K562 (cell line): ENCODE data around the gene MLLT11. TPM values are rescaled to one million over a fixed set of nuclear protein-coding genes. Genes with fewer than 3 reads are reported as not detected.

Experiments
- CBX8 ChIP-seq: fragments of 200-600 bp; sonication (generic); IDR thresholded peaks from 2 replicates; pipeline ENCODE4 v1.6.1; 2012; ENCODE audit warnings: borderline replicate concordance, mixed run types, low read depth, mild to moderate bottlenecking, moderate library complexity, mixed read lengths, low read length, control low read depth, inconsistent platforms; ENCODE audit not compliant: poor library complexity, severe bottlenecking; ENCODE audit errors: extremely low read depth
- ELF2 ChIP-seq: fragments of 250-450 bp; sonication (Bioruptor Pico); IDR thresholded peaks from 2 replicates; pipeline ENCODE4 v1.5.0; 2021; ENCODE audit warnings: mild to moderate bottlenecking
- EP300 ChIP-seq: IDR thresholded peaks from 2 replicates; pipeline ENCODE4 v1.6.1; 2012; ENCODE audit warnings: low read length, improper control_type of control experiment
- FOS ChIP-seq: IDR thresholded peaks from 3 replicates; pipeline ENCODE4 v1.6.1; 2011; ENCODE audit not compliant: insufficient read length; ENCODE audit errors: extremely low read depth
- GABPA ChIP-seq: fragments of 200-800 bp; sonication (Bioruptor generic); conservative IDR thresholded peaks from 2 replicates; pipeline ENCODE4 v1.6.1; 2016; ENCODE audit warnings: low read depth, missing genetic modification characterization, missing compliant biosample characterization
- GTF2E2 ChIP-seq: fragments of 200-800 bp; sonication (Bioruptor generic); IDR thresholded peaks from 2 replicates; pipeline ENCODE4 v1.6.1; 2016; ENCODE audit warnings: missing genetic modification characterization, missing compliant biosample characterization
- KAT7 ChIP-seq: sonication (generic); formaldehyde crosslinking; IDR thresholded peaks from 2 replicates; pipeline ENCODE4 v1.8.0; 2022; ENCODE audit warnings: missing genetic modification reagents, mild to moderate bottlenecking, borderline replicate concordance
- NR2C1 ChIP-seq, 2 experiments: fragments of 450-650 bp; IDR thresholded peaks; 2 replicates each; pipeline ENCODE4 v1.6.1; 2017; ENCODE audit warnings: mild to moderate bottlenecking in 2 of 2, antibody characterized with exemption in 1 of 2, inconsistent platforms in 1 of 2, missing compliant biosample characterization in 1 of 2, missing genetic modification characterization in 1 of 2
- PCBP1 ChIP-seq: fragments of 200-400 bp; formaldehyde crosslinking; IDR thresholded peaks from 2 replicates; pipeline ENCODE4 v1.6.1; 2018; ENCODE audit warnings: mild to moderate bottlenecking, low read depth, low read length; ENCODE audit not compliant: poor library complexity, severe bottlenecking
- PHB2 ChIP-seq: fragments of 450-650 bp; IDR thresholded peaks from 2 replicates; pipeline ENCODE4 v1.6.1; 2017; ENCODE audit warnings: low read depth
- SMC3 ChIP-seq: conservative IDR thresholded peaks from 2 replicates; pipeline ENCODE4 v1.6.1; 2011; ENCODE audit warnings: low read depth, low read length, improper control_type of control experiment; ENCODE audit not compliant: insufficient read depth
- SREBF1 ChIP-seq: fragments of 150-350 bp; IDR thresholded peaks from 2 replicates; pipeline ENCODE4 v1.6.1; 2014; ENCODE audit warnings: antibody characterized with exemption, low read depth, low read length, borderline replicate concordance
- TCF7 ChIP-seq: sonication (generic); IDR thresholded peaks from 2 replicates; pipeline ENCODE4 v1.6.1; 2016; ENCODE audit warnings: antibody characterized with exemption, borderline replicate concordance
- ZNF311 ChIP-seq: fragments of 250-450 bp; sonication (Bioruptor Pico); IDR thresholded peaks from 2 replicates; pipeline ENCODE4 v1.4.0; 2020; ENCODE audit warnings: mild to moderate bottlenecking, moderate library complexity
- ZNF586 ChIP-seq: fragments of 450-650 bp; formaldehyde crosslinking; conservative IDR thresholded peaks from 2 replicates; pipeline ENCODE4 v1.4.0; 2020; ENCODE audit warnings: mild to moderate bottlenecking, moderate library complexity
- polyA plus RNA-seq, 8 experiments: library from polyadenylated mRNA; depleted of rRNA in 4 of 8; stranded (reverse) in 5 of 8; unstranded in 3 of 8; fragments of >200 nt; fragmentation: Nextera tagmentation in 2 of 8; fragmentation: Illumina TruSeq in 1 of 8; extraction: Ambion mirVana in 2 of 8; extraction: Trizol in 1 of 8; gene quantifications; 2 replicates each; pipeline versions ENCODE4 v1.2.1 to v1.2.3, GENCODE V29; 2011 to 2014; ENCODE audit warnings: inconsistent platforms in 1 of 8, missing spikeins in 1 of 8
- total RNA-seq, 7 experiments: library from RNA; depleted of rRNA in 6 of 7; stranded (reverse); fragments of >200 nt in 6 of 7; fragmentation: Illumina TruSeq in 2 of 7; extraction: Trizol in 2 of 7; gene quantifications; 2 replicates each; pipeline versions ENCODE4 v1.2.1 to v1.2.3, GENCODE V29; 2011 to 2021; ENCODE audit warnings: low replicate concordance in 1 of 7
- TF ChIP-seq, protein P1 (sequence below): fragments of 250-450 bp; sonication (Bioruptor Pico); IDR thresholded peaks from 2 replicates; pipeline ENCODE4 v1.4.0; 2020
- TF ChIP-seq, protein P2 (sequence below), 2 experiments: fragments of 450-650 bp in 1 of 2; IDR thresholded peaks; 2 replicates each; pipeline ENCODE4 v1.6.1; 2011 to 2017; ENCODE audit warnings: low read depth in 2 of 2, antibody characterized with exemption in 1 of 2, borderline replicate concordance in 1 of 2, low read length in 1 of 2, mild to moderate bottlenecking in 1 of 2, mixed read lengths in 1 of 2; ENCODE audit not compliant: control insufficient read depth in 1 of 2
- TF ChIP-seq, protein P3 (sequence below): fragments of 250-450 bp; sonication (Bioruptor Pico); IDR thresholded peaks from 2 replicates; pipeline ENCODE4 v1.8.0; 2022; ENCODE audit warnings: moderate library complexity, mild to moderate bottlenecking, inconsistent platforms

MLLT11 gene
- total and polyA plus RNA-seq, 9 of the 15 experiments (the other 6 are each of a cell fraction or from before 2014, with no cell fraction given) = 12.1 to 91.0 (median 22.0) TPM

DNA sequence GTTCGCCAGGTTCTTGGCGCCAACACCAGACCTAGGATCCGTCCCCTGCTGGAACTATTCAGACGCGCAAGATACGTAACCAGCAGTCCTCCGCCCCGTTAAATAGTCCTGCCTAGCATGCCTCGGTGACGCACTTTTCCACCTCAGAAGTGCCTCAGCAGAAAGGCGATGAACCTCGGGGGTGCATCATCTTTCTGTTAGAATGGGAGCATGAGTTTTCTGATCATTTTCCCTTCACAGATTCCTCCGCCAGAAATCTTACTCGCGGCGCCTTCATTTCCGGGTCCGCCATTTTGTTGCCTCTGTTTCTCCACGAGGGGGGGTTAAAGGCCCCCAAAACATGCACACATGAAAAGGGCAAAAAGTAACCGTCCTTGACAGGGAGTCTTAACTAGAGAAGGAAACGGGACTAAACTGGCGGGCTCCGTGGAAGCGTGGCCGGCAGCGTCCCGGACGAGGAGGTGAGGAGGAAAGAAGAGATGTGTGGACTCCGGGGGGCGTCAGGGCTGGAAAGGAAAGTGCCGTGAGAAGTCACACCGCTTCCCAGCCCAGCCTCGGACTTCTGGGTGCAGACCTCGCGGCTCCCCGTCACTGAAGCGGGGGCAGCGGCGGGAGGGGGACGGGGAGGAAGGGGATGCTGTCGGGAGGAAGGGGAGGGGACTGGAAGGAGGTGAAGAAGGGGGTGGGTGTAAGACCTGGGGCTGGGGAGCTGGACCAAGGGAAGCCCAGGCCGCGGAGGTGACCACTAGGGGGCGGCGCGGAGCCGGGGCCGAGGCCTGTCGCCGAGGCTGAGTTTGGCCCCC lies 10.5 kb downstream of the MLLT11 start, which contains the start of gene GABPB2 (continued):
- TF ChIP-seq NR2C1 (IDR thresholded peaks at IDR 0.05) (peak; percentile 77), NR2C1 (tag; IDR thresholded peaks at IDR 0.05) (peak; percentile 57), PCBP1 (no peak), ZNF586 (CRISPR knock-in tag) (no peak), PHB2 (no peak), CBX8 (no peak), SREBF1 (no peak), GABPA (tag) (peak; percentile 86), GTF2E2 (tag) (peak; percentile 88), TCF7 (0 out of 2 replicates have a peak, but pooled peaks have one; percentile 40), FOS (no peak), SMC3 (0 out of 2 replicates have a peak, but pooled peaks have one; percentile 17), EP300 (no peak), KAT7 (CRISPR knock-in tag) (peak; percentile 65), ELF2 (CRISPR knock-in tag) (peak; percentile 99), ZNF311 (CRISPR knock-in tag) (no peak)
- TF ChIP-seq, protein P1, sequence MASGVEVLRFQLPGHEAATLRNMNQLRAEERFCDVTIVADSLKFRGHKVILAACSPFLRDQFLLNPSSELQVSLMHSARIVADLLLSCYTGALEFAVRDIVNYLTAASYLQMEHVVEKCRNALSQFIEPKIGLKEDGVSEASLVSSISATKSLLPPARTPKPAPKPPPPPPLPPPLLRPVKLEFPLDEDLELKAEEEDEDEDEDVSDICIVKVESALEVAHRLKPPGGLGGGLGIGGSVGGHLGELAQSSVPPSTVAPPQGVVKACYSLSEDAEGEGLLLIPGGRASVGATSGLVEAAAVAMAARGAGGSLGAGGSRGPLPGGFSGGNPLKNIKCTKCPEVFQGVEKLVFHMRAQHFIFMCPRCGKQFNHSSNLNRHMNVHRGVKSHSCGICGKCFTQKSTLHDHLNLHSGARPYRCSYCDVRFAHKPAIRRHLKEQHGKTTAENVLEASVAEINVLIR = peak; percentile 88
- TF ChIP-seq, protein P2, sequence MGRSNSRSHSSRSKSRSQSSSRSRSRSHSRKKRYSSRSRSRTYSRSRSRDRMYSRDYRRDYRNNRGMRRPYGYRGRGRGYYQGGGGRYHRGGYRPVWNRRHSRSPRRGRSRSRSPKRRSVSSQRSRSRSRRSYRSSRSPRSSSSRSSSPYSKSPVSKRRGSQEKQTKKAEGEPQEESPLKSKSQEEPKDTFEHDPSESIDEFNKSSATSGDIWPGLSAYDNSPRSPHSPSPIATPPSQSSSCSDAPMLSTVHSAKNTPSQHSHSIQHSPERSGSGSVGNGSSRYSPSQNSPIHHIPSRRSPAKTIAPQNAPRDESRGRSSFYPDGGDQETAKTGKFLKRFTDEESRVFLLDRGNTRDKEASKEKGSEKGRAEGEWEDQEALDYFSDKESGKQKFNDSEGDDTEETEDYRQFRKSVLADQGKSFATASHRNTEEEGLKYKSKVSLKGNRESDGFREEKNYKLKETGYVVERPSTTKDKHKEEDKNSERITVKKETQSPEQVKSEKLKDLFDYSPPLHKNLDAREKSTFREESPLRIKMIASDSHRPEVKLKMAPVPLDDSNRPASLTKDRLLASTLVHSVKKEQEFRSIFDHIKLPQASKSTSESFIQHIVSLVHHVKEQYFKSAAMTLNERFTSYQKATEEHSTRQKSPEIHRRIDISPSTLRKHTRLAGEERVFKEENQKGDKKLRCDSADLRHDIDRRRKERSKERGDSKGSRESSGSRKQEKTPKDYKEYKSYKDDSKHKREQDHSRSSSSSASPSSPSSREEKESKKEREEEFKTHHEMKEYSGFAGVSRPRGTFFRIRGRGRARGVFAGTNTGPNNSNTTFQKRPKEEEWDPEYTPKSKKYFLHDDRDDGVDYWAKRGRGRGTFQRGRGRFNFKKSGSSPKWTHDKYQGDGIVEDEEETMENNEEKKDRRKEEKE (IDR thresholded peaks at IDR 0.05; ENCODE audit: borderline replicate concordance in 1 of 2, control insufficient read depth in 1 of 2, low read depth in 2 of 2, low read length in 1 of 2) = 0 out of 4 replicates have a peak, but pooled peaks of 1 of the 2 experiments have one; percentile 39
- TF ChIP-seq, protein P3, sequence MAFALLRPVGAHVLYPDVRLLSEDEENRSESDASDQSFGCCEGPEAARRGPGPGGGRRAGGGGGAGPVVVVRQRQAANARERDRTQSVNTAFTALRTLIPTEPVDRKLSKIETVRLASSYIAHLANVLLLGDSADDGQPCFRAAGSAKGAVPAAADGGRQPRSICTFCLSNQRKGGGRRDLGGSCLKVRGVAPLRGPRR (CRISPR knock-in tag) = no peak
